ENCODE measurements around the gene PITPNM1. TPM values are rescaled to one million over a fixed set of nuclear protein-coding genes. Genes with fewer than 3 reads are reported as not detected.

The PITPNM1 gene
- total RNA-seq, 2 donors from 2014 or later, result 10.7 to 30.7 TPM

GRCh38 chr11:67530282-67530592 lies 25.1 kb upstream of the PITPNM1 start:
- Histone ChIP-seq H3K27ac (no peak overlapping the region), H3K9me3 (peaks cover 0 to 15% of the 10 kb centered on the region in 2 donors), H3K27me3 (no peaks in the 10 kb centered on the region), H3K4me3 (no peak overlapping the region), H3K36me3 (no peaks in the 10 kb centered on the region), H3K4me1 (no peaks in the 10 kb centered on the region)
- no peak for DNase-seq (ENCODE audit: low spot score)
- TF ChIP-seq CTCF (IDR thresholded peaks at IDR 0.05), result no peak

- Histone ChIP-seq H3K4me1 (no peaks in the 10 kb centered on the region), H3K36me3 (no peaks in the 10 kb centered on the region), H3K4me3 (no peak overlapping the region), H3K27me3 (no peaks in the 10 kb centered on the region), H3K9me3 (no peaks in the 10 kb centered on the region), H3K27ac (no peak overlapping the region)
- TF ChIP-seq CTCF (IDR thresholded peaks at IDR 0.05), result no peak
- no peak for DNase-seq (ENCODE audit: low spot score)
Measured at GRCh38 chr11:67528376-67528775, 23.2 kb upstream of the PITPNM1 start.

GRCh38 chr11:67525275-67525976 lies 20.3 kb upstream of the PITPNM1 start:
- DNase-seq (ENCODE audit: low spot score), result no peak
- no peak for TF ChIP-seq CTCF (IDR thresholded peaks at IDR 0.05)
- H3K4me1 ChIP-seq, result no peaks in the 10 kb centered on the region

GRCh38 chr11:67524480-67524808 lies 19.3 kb upstream of the PITPNM1 start:
- Histone ChIP-seq H3K9me3 (no peaks in the 10 kb centered on the region), H3K27ac (no peak overlapping the region), H3K27me3 (no peaks in the 10 kb centered on the region), H3K36me3 (no peaks in the 10 kb centered on the region), H3K4me1 (no peaks in the 10 kb centered on the region), H3K4me3 (no peak overlapping the region)
- DNase-seq (ENCODE audit: low spot score), result no peak
- TF ChIP-seq CTCF (IDR thresholded peaks at IDR 0.05), result no peak

More at GRCh38 chr11:67525275-67525976, 20.3 kb upstream of the PITPNM1 start:
- Histone ChIP-seq H3K36me3 (no peaks in the 10 kb centered on the region), H3K9me3 (no peaks in the 10 kb centered on the region), H3K27ac (no peak overlapping the region), H3K27me3 (no peaks in the 10 kb centered on the region), H3K4me3 (no peak overlapping the region)

- no peak overlapping the region for H3K4me3 ChIP-seq
- H3K9me3 ChIP-seq, result no peaks in the 10 kb centered on the region
- H3K27me3 ChIP-seq, result no peaks in the 10 kb centered on the region
- H3K36me3 ChIP-seq, result no peaks in the 10 kb centered on the region
- H3K4me1 ChIP-seq, result no peaks in the 10 kb centered on the region
- no peak for DNase-seq (ENCODE audit: low spot score)
- H3K27ac ChIP-seq, result no peak overlapping the region
- no peak for TF ChIP-seq CTCF (IDR thresholded peaks at IDR 0.05)
Measured at GRCh38 chr11:67523556-67524479, 18.7 kb upstream of the PITPNM1 start.

Measured in right atrium auricular region (tissue), 2 donors.